Activated naive CD8-positive, alpha-beta T cell (primary cell): ENCODE results near the gene OSBPL6.

ENCODE experiments used
- H3K27ac Mint-ChIP-seq: one replicate; pipeline ENCODE4 v1.8.0; 2021; ENCODE audit warnings: mixed read lengths
- H3K27me3 Mint-ChIP-seq: one replicate; pipeline ENCODE4 v1.8.0; 2021; ENCODE audit warnings: mixed read lengths
- H3K36me3 Mint-ChIP-seq: one replicate; pipeline ENCODE4 v1.8.0; 2021; ENCODE audit warnings: mixed read lengths
- H3K4me1 Mint-ChIP-seq: one replicate; pipeline ENCODE4 v1.8.0; 2021; ENCODE audit warnings: low read depth, mixed read lengths
- H3K4me3 Mint-ChIP-seq: one replicate; pipeline ENCODE4 v1.8.0; 2021; ENCODE audit warnings: mild to moderate bottlenecking, mixed read lengths
- H3K9me3 Mint-ChIP-seq: one replicate; pipeline ENCODE4 v1.8.0; 2021; ENCODE audit warnings: low read depth, mixed read lengths

OSBPL6 gene

GRCh38 chr2:178241844-178242551, 47.7 kb downstream of the OSBPL6 start:
- Mint-ChIP-seq H3K9me3 (no peaks in the 10 kb centered on the region), H3K27me3 (peaks cover 3% of the 10 kb centered on the region), H3K4me3 (no peak overlapping the region), H3K36me3 (no peaks in the 10 kb centered on the region), H3K27ac (no peak overlapping the region), H3K4me1 (no peaks in the 10 kb centered on the region)

- Mint-ChIP-seq H3K4me3 (no peak overlapping the region), H3K27ac (no peak overlapping the region), H3K4me1 (no peaks in the 10 kb centered on the region), H3K9me3 (no peaks in the 10 kb centered on the region), H3K27me3 (peaks cover 3% of the 10 kb centered on the region), H3K36me3 (no peaks in the 10 kb centered on the region)
Measured at GRCh38 chr2:178242552-178242883, 48.2 kb downstream of the OSBPL6 start.

- H3K36me3 Mint-ChIP-seq = no peaks in the 10 kb centered on the region
- no peak overlapping the region for H3K4me3 Mint-ChIP-seq
- H3K27ac Mint-ChIP-seq = no peak overlapping the region
- H3K4me1 Mint-ChIP-seq = no peaks in the 10 kb centered on the region
- H3K27me3 Mint-ChIP-seq = peaks cover 2% of the 10 kb centered on the region
- H3K9me3 Mint-ChIP-seq = no peaks in the 10 kb centered on the region
Measured at GRCh38 chr2:178243961-178244360, 49.6 kb downstream of the OSBPL6 start.

GRCh38 chr2:178244777-178245176, 50.5 kb downstream of the OSBPL6 start:
- Mint-ChIP-seq H3K9me3 (no peaks in the 10 kb centered on the region), H3K27ac (no peak overlapping the region), H3K4me1 (no peaks in the 10 kb centered on the region), H3K27me3 (peaks cover 2% of the 10 kb centered on the region), H3K4me3 (no peak overlapping the region), H3K36me3 (no peaks in the 10 kb centered on the region)

DNA sequence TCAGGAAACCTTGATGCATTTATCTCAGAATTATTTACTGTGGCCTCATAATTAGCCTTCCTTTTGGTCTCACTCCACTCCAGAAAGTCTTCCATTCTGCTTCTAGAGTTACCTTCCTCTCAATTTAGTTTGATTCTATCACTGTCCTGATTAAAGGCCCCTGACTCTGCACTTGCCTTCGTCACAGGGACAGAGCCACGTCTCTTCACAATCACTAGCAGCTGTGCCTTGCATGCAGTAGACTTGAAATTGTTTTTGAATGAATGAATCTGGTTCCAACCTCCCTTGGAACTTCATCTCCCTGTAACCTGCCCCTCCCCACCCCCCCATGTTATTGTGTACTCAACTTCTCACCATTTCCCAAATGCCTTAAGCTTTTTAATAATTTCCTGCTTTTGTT, 52.4 kb downstream of the OSBPL6 start:
- no peak overlapping the region for H3K4me3 Mint-ChIP-seq
- H3K36me3 Mint-ChIP-seq = no peaks in the 10 kb centered on the region
- no peaks in the 10 kb centered on the region for H3K4me1 Mint-ChIP-seq
- no peaks in the 10 kb centered on the region for H3K9me3 Mint-ChIP-seq
- no peaks in the 10 kb centered on the region for H3K27me3 Mint-ChIP-seq
- no peak overlapping the region for H3K27ac Mint-ChIP-seq

DNA sequence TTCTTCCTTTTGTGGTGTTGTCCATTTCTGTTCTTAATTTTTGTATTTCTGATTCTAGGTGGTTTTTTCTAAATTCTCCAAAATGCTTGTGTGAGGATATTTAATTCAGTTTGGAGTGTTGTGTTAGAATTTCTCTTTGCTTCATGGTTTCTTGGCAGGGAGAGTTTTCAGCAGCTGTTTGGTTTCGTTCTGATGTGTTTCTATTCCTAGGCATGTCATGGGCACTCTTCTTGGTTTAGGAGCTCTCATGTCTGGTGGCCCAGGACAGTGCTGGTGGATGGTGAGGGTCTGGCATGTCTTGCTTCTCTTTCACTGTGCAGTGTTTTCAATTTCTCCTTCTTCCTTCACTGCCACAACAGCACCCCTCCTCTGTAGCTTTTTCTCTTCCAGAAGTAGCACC, 52.9 kb downstream of the OSBPL6 start:
- H3K36me3 Mint-ChIP-seq = no peaks in the 10 kb centered on the region
- H3K9me3 Mint-ChIP-seq = no peaks in the 10 kb centered on the region
- no peak overlapping the region for H3K27ac Mint-ChIP-seq
- H3K4me3 Mint-ChIP-seq = no peak overlapping the region
- no peaks in the 10 kb centered on the region for H3K27me3 Mint-ChIP-seq
- H3K4me1 Mint-ChIP-seq = no peaks in the 10 kb centered on the region

DNA sequence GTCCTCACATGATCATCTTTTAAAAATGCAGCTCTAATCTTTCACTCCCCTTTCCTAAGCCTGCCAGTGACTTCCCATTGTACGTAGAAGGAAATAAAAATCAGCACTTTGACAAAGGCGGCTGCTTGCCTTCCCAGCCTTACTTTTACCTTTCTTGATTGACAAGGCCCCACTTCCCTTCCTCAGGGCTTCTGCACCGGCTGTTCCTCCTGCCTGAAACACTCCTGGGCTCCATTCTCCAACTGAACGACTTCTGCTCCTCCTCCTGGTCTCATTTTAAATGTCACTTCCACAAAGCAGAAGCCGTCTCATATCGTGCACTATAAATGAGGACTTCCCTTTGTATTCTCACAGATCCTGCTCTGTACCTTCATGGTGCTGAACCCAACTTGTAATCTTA, 56.1 kb downstream of the OSBPL6 start:
- Mint-ChIP-seq H3K4me3 (no peak overlapping the region), H3K4me1 (no peaks in the 10 kb centered on the region), H3K27ac (no peak overlapping the region), H3K36me3 (no peaks in the 10 kb centered on the region), H3K9me3 (no peaks in the 10 kb centered on the region), H3K27me3 (no peaks in the 10 kb centered on the region)

GRCh38 chr2:178251151-178251955, 57.0 kb downstream of the OSBPL6 start:
- no peaks in the 10 kb centered on the region for H3K27me3 Mint-ChIP-seq
- H3K4me1 Mint-ChIP-seq = no peaks in the 10 kb centered on the region
- no peak overlapping the region for H3K4me3 Mint-ChIP-seq
- H3K36me3 Mint-ChIP-seq = no peaks in the 10 kb centered on the region
- H3K9me3 Mint-ChIP-seq = no peaks in the 10 kb centered on the region
- H3K27ac Mint-ChIP-seq = no peak overlapping the region

GRCh38 chr2:178256382-178257042, 62.2 kb downstream of the OSBPL6 start:
- Mint-ChIP-seq H3K4me1 (no peaks in the 10 kb centered on the region), H3K9me3 (no peaks in the 10 kb centered on the region), H3K36me3 (no peaks in the 10 kb centered on the region), H3K27ac (no peak overlapping the region), H3K4me3 (no peak overlapping the region), H3K27me3 (no peaks in the 10 kb centered on the region)

DNA sequence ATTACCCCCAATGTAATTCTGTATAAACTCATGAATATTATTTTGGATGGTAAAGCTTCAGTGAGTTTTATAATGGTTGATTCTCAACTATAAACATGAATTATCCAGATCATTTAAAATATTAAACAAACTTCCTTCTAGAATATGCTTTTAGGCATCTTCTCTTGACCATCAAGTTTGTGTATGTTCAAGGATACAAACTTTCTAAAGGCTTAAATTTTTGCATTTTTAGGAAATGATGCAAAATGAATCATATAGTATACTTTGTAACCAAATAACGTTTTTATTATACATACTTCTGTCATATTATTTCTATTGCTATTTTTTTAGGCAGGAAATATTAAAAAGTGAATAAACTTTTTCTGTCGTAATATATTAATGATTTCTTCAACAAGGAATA, 62.8 kb downstream of the OSBPL6 start:
- no peak overlapping the region for H3K4me3 Mint-ChIP-seq
- no peaks in the 10 kb centered on the region for H3K9me3 Mint-ChIP-seq
- no peak overlapping the region for H3K27ac Mint-ChIP-seq
- no peaks in the 10 kb centered on the region for H3K36me3 Mint-ChIP-seq
- no peaks in the 10 kb centered on the region for H3K27me3 Mint-ChIP-seq
- H3K4me1 Mint-ChIP-seq = no peaks in the 10 kb centered on the region

GRCh38 chr2:178258916-178259315, 64.6 kb downstream of the OSBPL6 start:
- Mint-ChIP-seq H3K36me3 (no peaks in the 10 kb centered on the region), H3K4me3 (no peak overlapping the region), H3K9me3 (no peaks in the 10 kb centered on the region), H3K27me3 (no peaks in the 10 kb centered on the region), H3K4me1 (no peaks in the 10 kb centered on the region), H3K27ac (no peak overlapping the region)

GRCh38 chr2:178263159-178263860, 69.0 kb downstream of the OSBPL6 start:
- H3K9me3 Mint-ChIP-seq = no peaks in the 10 kb centered on the region
- no peaks in the 10 kb centered on the region for H3K4me1 Mint-ChIP-seq
- no peak overlapping the region for H3K27ac Mint-ChIP-seq
- no peaks in the 10 kb centered on the region for H3K36me3 Mint-ChIP-seq
- no peaks in the 10 kb centered on the region for H3K27me3 Mint-ChIP-seq
- H3K4me3 Mint-ChIP-seq = no peak overlapping the region

GRCh38 chr2:178264211-178264610, 69.9 kb downstream of the OSBPL6 start:
- Mint-ChIP-seq H3K36me3 (no peaks in the 10 kb centered on the region), H3K4me1 (no peaks in the 10 kb centered on the region), H3K9me3 (no peaks in the 10 kb centered on the region), H3K27ac (no peak overlapping the region), H3K27me3 (no peaks in the 10 kb centered on the region), H3K4me3 (no peak overlapping the region)

- no peak overlapping the region for H3K4me3 Mint-ChIP-seq
- no peak overlapping the region for H3K27ac Mint-ChIP-seq
- no peaks in the 10 kb centered on the region for H3K9me3 Mint-ChIP-seq
- no peaks in the 10 kb centered on the region for H3K27me3 Mint-ChIP-seq
- H3K4me1 Mint-ChIP-seq = no peaks in the 10 kb centered on the region
- H3K36me3 Mint-ChIP-seq = no peaks in the 10 kb centered on the region
Measured at GRCh38 chr2:178265851-178266250, 71.5 kb downstream of the OSBPL6 start.

DNA sequence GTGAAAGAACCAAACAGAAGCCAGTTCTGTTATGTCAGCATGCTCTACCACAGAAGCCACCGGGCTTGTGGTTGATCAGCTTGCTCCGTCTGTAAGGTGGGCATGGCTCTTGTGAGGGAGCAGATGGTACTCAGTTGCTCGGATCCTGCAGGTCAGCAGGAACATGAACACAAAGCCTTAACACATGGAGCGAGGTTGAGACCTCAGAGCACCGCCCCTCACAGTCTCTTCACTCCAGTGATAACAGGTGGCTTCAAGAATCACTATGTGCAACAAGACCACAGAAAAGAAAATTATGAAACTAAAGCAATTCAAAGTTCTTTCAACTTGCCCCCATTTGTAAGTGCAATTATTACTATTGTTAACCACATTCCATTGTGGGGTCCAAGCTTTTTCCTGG, 72.1 kb downstream of the OSBPL6 start:
- Mint-ChIP-seq H3K4me1 (no peaks in the 10 kb centered on the region), H3K36me3 (no peaks in the 10 kb centered on the region), H3K27me3 (no peaks in the 10 kb centered on the region), H3K4me3 (no peak overlapping the region), H3K27ac (no peak overlapping the region), H3K9me3 (no peaks in the 10 kb centered on the region)
